Natural killer cell (primary cell): ENCODE data around the gene SCML1. TPM values are rescaled to one million over a fixed set of nuclear protein-coding genes. Genes with fewer than 3 reads are reported as not detected.

ENCODE experiments used
- ATAC-seq, 3 donors: fragments of 150-1000 bp in 2 of 3; fragments of 200-7000 bp in 1 of 3; cut with Tn5 transposase; 1 replicate in 1 of 3; 2 replicates in 2 of 3; pipeline ENCODE4 v1.10.0; 2021; ENCODE audit warnings: mild to moderate bottlenecking in 2 of 3, moderate library complexity in 2 of 3
- DNase-seq, 2 donors: peaks; one replicate each; pipeline versions ENCODE4 v3.0.0 to v3.0.0-alpha.2; 2013 to 2021; ENCODE audit warnings: mixed read lengths in 1 of 2
- H3K27ac ChIP-seq: one replicate; pipeline ENCODE4 v1.5.1; 2013; ENCODE audit warnings: mild to moderate bottlenecking, low read length
- H3K27me3 ChIP-seq: one replicate; pipeline ENCODE4 v1.6.1; 2013; ENCODE audit warnings: low read length; ENCODE audit not compliant: control insufficient read depth, insufficient read depth
- H3K36me3 ChIP-seq: one replicate; pipeline ENCODE4 v1.6.1; 2013; ENCODE audit warnings: low read length; ENCODE audit not compliant: control insufficient read depth, insufficient read depth
- H3K4me1 ChIP-seq: one replicate; pipeline ENCODE4 v1.6.1; 2013; ENCODE audit warnings: low read length; ENCODE audit not compliant: control insufficient read depth, insufficient read depth
- H3K4me3 ChIP-seq: one replicate; pipeline ENCODE4 v1.5.1; 2013; ENCODE audit warnings: low read length
- H3K9me3 ChIP-seq: one replicate; pipeline ENCODE4 v1.6.1; 2013; ENCODE audit warnings: low read length; ENCODE audit not compliant: control insufficient read depth, insufficient read depth
- H3K27ac Mint-ChIP-seq, 2 donors: one replicate each; pipeline ENCODE4 v1.8.0; 2022; ENCODE audit warnings: mild to moderate bottlenecking in 2 of 2, mixed read lengths in 2 of 2, moderate library complexity in 1 of 2
- H3K27me3 Mint-ChIP-seq, 2 donors: one replicate each; pipeline ENCODE4 v1.8.0; 2022; ENCODE audit warnings: low read depth in 2 of 2, mixed read lengths in 2 of 2
- H3K36me3 Mint-ChIP-seq: one replicate; pipeline ENCODE4 v1.8.0; 2022; ENCODE audit warnings: mixed read lengths
- H3K4me1 Mint-ChIP-seq, 2 donors: one replicate each; pipeline ENCODE4 v1.8.0; 2022; ENCODE audit warnings: mixed read lengths in 2 of 2
- H3K4me3 Mint-ChIP-seq: one replicate; pipeline ENCODE4 v1.8.0; 2022; ENCODE audit warnings: mild to moderate bottlenecking, moderate library complexity, mixed read lengths
- H3K9me3 Mint-ChIP-seq, 2 donors: one replicate each; pipeline ENCODE4 v1.8.0; 2022; ENCODE audit warnings: mixed read lengths in 2 of 2
- whole genome bisulfite sequencing: methylation state at CpG from one replicate; pipeline ENCODE4 v1.1.7; 2013; ENCODE audit warnings: missing lambda C conversion rate; ENCODE audit not compliant: insufficient coverage; 5-methylcytosine and 5-hydroxymethylcytosine counted together
- intact Hi-C: fragments of 100-400 bp; cut with micrococcal nuclease; formaldehyde crosslinking; loops from one replicate; pipeline ENCODE4 v1.14.2; 2022
- total RNA-seq, 4 donors: library from RNA; stranded (reverse); fragments of 120-200 nt in 1 of 4; gene quantifications; one replicate each; pipeline versions ENCODE4 v1.2.3 to v1.2.4, GENCODE V29; 2013 to 2022
- TF ChIP-seq, protein P1 (sequence below): fragments of 200-600 bp; IDR thresholded peaks from one replicate; pipeline ENCODE4 v1.8.0; 2022; ENCODE audit warnings: antibody characterized with exemption

The SCML1 gene
- total RNA-seq, 3 donors from 2014 or later (not counting 1 experiment from before 2014, with no cell fraction given): 4.5 to 6.9 (median 4.6) TPM

DNA sequence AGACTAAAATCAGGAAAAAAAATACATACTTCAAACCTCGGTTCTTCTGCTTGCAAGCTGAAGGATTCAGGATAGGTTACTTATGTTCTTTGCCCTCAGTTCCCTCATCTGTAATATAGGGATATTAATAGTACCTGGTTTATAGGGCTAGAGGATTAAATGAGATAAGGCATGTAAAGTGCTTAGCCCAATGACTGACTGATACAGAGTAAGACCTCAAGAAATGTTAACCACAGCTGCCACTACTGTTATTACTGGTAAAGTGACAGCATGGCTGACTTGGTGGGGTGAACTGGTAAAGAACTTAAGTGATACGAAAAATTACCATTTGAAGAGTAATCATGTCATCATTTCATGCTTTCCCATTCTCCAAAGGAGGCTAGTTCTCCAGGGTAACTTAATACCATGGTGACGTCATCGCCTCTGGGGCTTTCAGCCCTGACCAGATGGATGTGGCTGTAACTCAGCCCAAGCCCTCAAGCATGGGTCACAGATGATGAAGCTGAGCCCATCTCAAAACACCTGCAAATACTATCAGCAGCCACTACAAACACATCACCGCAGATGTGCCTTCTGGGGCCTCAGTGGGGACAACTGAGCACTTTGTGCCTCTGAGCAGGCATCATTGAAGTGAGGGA lies 44.5 kb upstream of the SCML1 start:
- no peak overlapping the region for H3K27ac ChIP-seq
- ATAC-seq: no peak

DNA sequence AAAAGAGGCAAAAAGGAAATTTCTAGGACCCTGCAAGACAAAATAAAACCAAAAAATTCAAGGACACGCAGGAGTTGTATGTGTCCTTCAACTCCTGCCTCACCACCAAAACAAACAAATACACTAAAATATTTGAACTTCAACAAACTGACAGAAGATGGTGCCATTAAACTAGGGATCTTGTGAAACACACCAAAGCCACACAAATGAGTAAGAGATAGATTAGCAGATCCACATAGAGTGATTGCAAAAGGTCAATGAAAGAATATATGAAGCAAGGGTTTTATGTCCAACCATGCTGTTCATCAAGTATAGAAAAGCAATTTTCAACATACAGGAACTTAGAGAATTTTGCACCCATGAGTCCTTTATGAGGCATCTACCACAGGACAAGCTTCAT lies 40.1 kb upstream of the SCML1 start:
- intact Hi-C loops: no loop called here
- Mint-ChIP-seq H3K9me3 (no peaks in the 10 kb centered on the region), H3K4me3 (no peak overlapping the region), H3K4me1 (no peaks in the 10 kb centered on the region), H3K36me3 (no peaks in the 10 kb centered on the region), H3K27me3 (peaks cover 2 to 47% of the 10 kb centered on the region in 2 donors), H3K27ac (no peak overlapping the region)
- ATAC-seq: no peak
- peak in 1 of 2 donors; percentile 37 for DNase-seq
- H3K36me3 ChIP-seq: no peaks in the 10 kb centered on the region
- TF ChIP-seq, protein P1, sequence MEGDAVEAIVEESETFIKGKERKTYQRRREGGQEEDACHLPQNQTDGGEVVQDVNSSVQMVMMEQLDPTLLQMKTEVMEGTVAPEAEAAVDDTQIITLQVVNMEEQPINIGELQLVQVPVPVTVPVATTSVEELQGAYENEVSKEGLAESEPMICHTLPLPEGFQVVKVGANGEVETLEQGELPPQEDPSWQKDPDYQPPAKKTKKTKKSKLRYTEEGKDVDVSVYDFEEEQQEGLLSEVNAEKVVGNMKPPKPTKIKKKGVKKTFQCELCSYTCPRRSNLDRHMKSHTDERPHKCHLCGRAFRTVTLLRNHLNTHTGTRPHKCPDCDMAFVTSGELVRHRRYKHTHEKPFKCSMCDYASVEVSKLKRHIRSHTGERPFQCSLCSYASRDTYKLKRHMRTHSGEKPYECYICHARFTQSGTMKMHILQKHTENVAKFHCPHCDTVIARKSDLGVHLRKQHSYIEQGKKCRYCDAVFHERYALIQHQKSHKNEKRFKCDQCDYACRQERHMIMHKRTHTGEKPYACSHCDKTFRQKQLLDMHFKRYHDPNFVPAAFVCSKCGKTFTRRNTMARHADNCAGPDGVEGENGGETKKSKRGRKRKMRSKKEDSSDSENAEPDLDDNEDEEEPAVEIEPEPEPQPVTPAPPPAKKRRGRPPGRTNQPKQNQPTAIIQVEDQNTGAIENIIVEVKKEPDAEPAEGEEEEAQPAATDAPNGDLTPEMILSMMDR: no peak
- H3K27me3 ChIP-seq: no peaks in the 10 kb centered on the region
- WGBS: 80% methylated on average over 1 of the region's 1 CpG
- no peak overlapping the region for H3K4me3 ChIP-seq
- no peaks in the 10 kb centered on the region for H3K9me3 ChIP-seq
- H3K4me1 ChIP-seq: no peaks in the 10 kb centered on the region
- no peak overlapping the region for H3K27ac ChIP-seq

More for the DNA sequence above, 44.5 kb upstream of the SCML1 start:
- no peaks in the 10 kb centered on the region for H3K9me3 Mint-ChIP-seq
- H3K27ac Mint-ChIP-seq: no peak overlapping the region
- no peaks in the 10 kb centered on the region for H3K36me3 Mint-ChIP-seq
- H3K36me3 ChIP-seq: no peaks in the 10 kb centered on the region
- H3K4me1 Mint-ChIP-seq: no peaks in the 10 kb centered on the region
- intact Hi-C loops: loop anchor here (5.0 kb wide), 1 partner anchor 156 kb away; no protein-coding TSS in a partner anchor
- TF ChIP-seq, protein P1: no peak
- H3K4me1 ChIP-seq: no peaks in the 10 kb centered on the region
- WGBS: 86% methylated on average over 1 of the region's 5 CpGs
- H3K27me3 Mint-ChIP-seq: peaks cover 0 to 49% of the 10 kb centered on the region in 2 donors
- no peak overlapping the region for H3K4me3 ChIP-seq
- H3K27me3 ChIP-seq: no peaks in the 10 kb centered on the region
- no peak for DNase-seq
- no peak overlapping the region for H3K4me3 Mint-ChIP-seq
- H3K9me3 ChIP-seq: no peaks in the 10 kb centered on the region

DNA sequence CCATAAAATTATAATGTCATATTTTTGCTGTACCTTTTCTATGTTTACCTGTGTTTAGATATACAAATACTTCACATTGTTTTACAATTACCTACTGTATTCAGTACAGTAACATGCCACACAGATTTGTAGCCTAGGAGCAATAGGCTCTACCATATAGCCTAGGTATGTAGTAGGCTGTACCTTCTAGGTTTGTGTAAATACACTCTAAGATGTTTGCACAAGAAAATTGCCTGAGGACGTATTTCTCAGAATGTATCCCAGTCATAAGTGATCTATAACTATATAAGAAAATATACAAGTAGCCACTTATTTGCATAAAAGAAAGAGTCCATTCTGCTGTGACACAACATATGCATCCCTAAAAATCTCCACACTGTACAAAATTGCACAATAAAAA lies 36.3 kb upstream of the SCML1 start:
- Histone ChIP-seq H3K9me3 (no peaks in the 10 kb centered on the region), H3K27ac (no peak overlapping the region), H3K4me1 (no peaks in the 10 kb centered on the region), H3K4me3 (no peak overlapping the region), H3K27me3 (no peaks in the 10 kb centered on the region), H3K36me3 (no peaks in the 10 kb centered on the region)
- no CpG with 5 or more reads among the region's 1 CpG for WGBS
- no peak for DNase-seq
- Mint-ChIP-seq H3K36me3 (no peaks in the 10 kb centered on the region), H3K27me3 (peaks cover 2 to 34% of the 10 kb centered on the region in 2 donors), H3K4me3 (no peak overlapping the region), H3K4me1 (no peaks in the 10 kb centered on the region), H3K9me3 (no peaks in the 10 kb centered on the region), H3K27ac (no peak overlapping the region)
- intact Hi-C loops: no loop called here
- TF ChIP-seq, protein P1: no peak
- ATAC-seq: no peak

DNA sequence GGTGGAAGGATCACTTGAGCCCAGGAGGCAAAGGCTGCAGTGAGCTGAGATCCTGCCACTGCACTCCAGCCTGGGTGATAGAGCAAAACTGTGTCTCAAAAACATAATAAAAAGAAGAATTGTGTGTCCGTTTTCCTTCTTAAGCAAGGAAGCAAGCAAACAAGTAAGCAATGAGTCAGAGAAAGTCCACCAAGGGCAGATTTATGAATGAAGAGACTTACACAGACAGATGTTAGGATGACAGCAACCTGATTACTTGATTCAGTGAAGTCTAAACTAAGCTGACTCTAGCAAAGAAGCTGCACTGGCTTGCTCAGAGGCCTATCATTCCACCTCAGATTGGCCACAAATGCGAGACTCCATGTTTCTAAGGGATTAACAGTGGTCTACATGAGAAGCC lies 34.1 kb upstream of the SCML1 start:
- Mint-ChIP-seq H3K36me3 (no peaks in the 10 kb centered on the region), H3K9me3 (no peaks in the 10 kb centered on the region), H3K4me1 (no peaks in the 10 kb centered on the region), H3K27me3 (peaks cover 2 to 25% of the 10 kb centered on the region in 2 donors), H3K27ac (no peak overlapping the region), H3K4me3 (no peak overlapping the region)
- Histone ChIP-seq H3K27ac (no peak overlapping the region), H3K9me3 (no peaks in the 10 kb centered on the region), H3K4me1 (no peaks in the 10 kb centered on the region), H3K4me3 (no peak overlapping the region), H3K36me3 (no peaks in the 10 kb centered on the region), H3K27me3 (no peaks in the 10 kb centered on the region)
- intact Hi-C loops: no loop called here
- ATAC-seq (no peak), DNase-seq (no peak)
- TF ChIP-seq, protein P1: no peak
- WGBS: 83% methylated on average over 2 of the region's 2 CpGs
